Liver (tissue), 9 donors: ENCODE measurements around the gene ZFP36L2. TPM values are rescaled to one million over a fixed set of nuclear protein-coding genes. Genes with fewer than 3 reads are reported as not detected.

Source experiments
- DNase-seq: peaks from one replicate; pipeline ENCODE4 v3.0.0-alpha.2; 2017; ENCODE audit warnings: low spot score
- H3K27ac ChIP-seq, 2 donors: one replicate each; pipeline ENCODE4 v1.7.0; 2013; ENCODE audit warnings: inconsistent platforms in 2 of 2, low read length in 2 of 2, control low read depth in 1 of 2, low read depth in 1 of 2, mild to moderate bottlenecking in 1 of 2
- H3K27me3 ChIP-seq, 4 donors: one replicate each; pipeline versions ENCODE4 v1.6.1 to v1.7.0; 2013; ENCODE audit warnings: low read length in 3 of 4, inconsistent platforms in 1 of 4, mild to moderate bottlenecking in 1 of 4, moderate library complexity in 1 of 4; ENCODE audit not compliant: control insufficient read depth in 4 of 4, insufficient read depth in 4 of 4
- H3K36me3 ChIP-seq, 4 donors: one replicate each; pipeline versions ENCODE4 v1.6.1 to v1.7.0; 2013; ENCODE audit warnings: low read length in 3 of 4, mild to moderate bottlenecking in 3 of 4, low read depth in 1 of 4, moderate library complexity in 1 of 4; ENCODE audit not compliant: control insufficient read depth in 4 of 4, insufficient read depth in 3 of 4
- H3K4me1 ChIP-seq, 4 donors: one replicate each; pipeline versions ENCODE4 v1.6.1 to v1.7.0; 2013; ENCODE audit warnings: low read length in 3 of 4, mild to moderate bottlenecking in 3 of 4, moderate library complexity in 1 of 4; ENCODE audit not compliant: control insufficient read depth in 4 of 4, insufficient read depth in 4 of 4
- H3K4me3 ChIP-seq, 3 donors: one replicate each; pipeline versions ENCODE4 v1.6.1 to v1.7.0; 2013; ENCODE audit warnings: low read length in 3 of 3, control low read depth in 1 of 3, low read depth in 1 of 3, mild to moderate bottlenecking in 1 of 3
- H3K9ac ChIP-seq, 2 donors: one replicate each; pipeline ENCODE4 v1.7.0; 2013; ENCODE audit warnings: low read length in 2 of 2, mild to moderate bottlenecking in 2 of 2, moderate library complexity in 2 of 2, control low read depth in 1 of 2, low read depth in 1 of 2
- H3K9me3 ChIP-seq, 4 donors: one replicate each; pipeline versions ENCODE4 v1.6.1 to v1.7.0; 2013; ENCODE audit warnings: low read length in 3 of 4; ENCODE audit not compliant: control insufficient read depth in 4 of 4
- EGR1 ChIP-seq, 2 donors: IDR thresholded peaks; 2 replicates each; pipeline ENCODE4 v1.6.1; 2016 to 2018; ENCODE audit warnings: antibody characterized with exemption in 2 of 2, low read depth in 2 of 2
- FOXA1 ChIP-seq: IDR thresholded peaks from 2 replicates; pipeline ENCODE4 v1.6.1; 2016; ENCODE audit warnings: antibody characterized with exemption
- GABPA ChIP-seq, 2 donors: IDR thresholded peaks in 1 of 2; conservative IDR thresholded peaks in 1 of 2; 2 replicates each; pipeline ENCODE4 v1.6.1; 2016; ENCODE audit warnings: antibody characterized with exemption in 2 of 2, mild to moderate bottlenecking in 1 of 2, moderate library complexity in 1 of 2
- HNF4A ChIP-seq, 2 donors: conservative IDR thresholded peaks; 2 replicates each; pipeline ENCODE4 v1.6.1; 2016; ENCODE audit warnings: antibody characterized with exemption in 2 of 2, mild to moderate bottlenecking in 2 of 2
- MAX ChIP-seq: IDR thresholded peaks from 2 replicates; pipeline ENCODE4 v1.6.1; 2016; ENCODE audit warnings: antibody characterized with exemption
- RAD21 ChIP-seq, 2 donors: IDR thresholded peaks; 2 replicates each; pipeline ENCODE4 v1.6.1; 2016; ENCODE audit warnings: antibody characterized with exemption in 2 of 2, mild to moderate bottlenecking in 2 of 2
- RXRA ChIP-seq, 2 donors: IDR thresholded peaks; 2 replicates each; pipeline ENCODE4 v1.6.1; 2017 to 2018; ENCODE audit warnings: antibody characterized with exemption in 2 of 2, mild to moderate bottlenecking in 1 of 2
- SP1 ChIP-seq: IDR thresholded peaks from 2 replicates; pipeline ENCODE4 v1.6.1; 2018; ENCODE audit warnings: antibody characterized with exemption, mild to moderate bottlenecking
- TAF1 ChIP-seq: conservative IDR thresholded peaks from 2 replicates; pipeline ENCODE4 v1.6.1; 2016; ENCODE audit warnings: antibody characterized with exemption, mild to moderate bottlenecking
- WGBS: extraction: QIAGEN DNeasy Blood & Tissue Kit; methylation state at CpG from one replicate; pipeline ENCODE4 v1.1.7; 2013; 5-methylcytosine and 5-hydroxymethylcytosine counted together
- polyA plus RNA-seq, 2 donors: library from polyadenylated mRNA; stranded (reverse) in 1 of 2; unstranded in 1 of 2; fragments of 200-250 nt in 1 of 2; fragments of >200 nt in 1 of 2; fragmentation: Nextera tagmentation in 1 of 2; extraction: Ambion mirVana in 1 of 2; gene quantifications; one replicate each; pipeline versions ENCODE4 v1.2.1 to v1.2.3, GENCODE V29; 2013 to 2015
- total RNA-seq, 2 donors: library from RNA; depleted of rRNA; stranded (reverse); fragments of >200 nt; gene quantifications; one replicate each; pipeline ENCODE4 v1.2.3, GENCODE V29; 2014
- TF ChIP-seq, protein P1 (sequence below): IDR thresholded peaks from 2 replicates; pipeline ENCODE4 v1.6.1; 2016; ENCODE audit warnings: antibody characterized with exemption
- TF ChIP-seq, protein P2 (sequence below): IDR thresholded peaks from 2 replicates; pipeline ENCODE4 v1.6.1; 2016; ENCODE audit warnings: antibody characterized with exemption, mild to moderate bottlenecking
- TF ChIP-seq, protein P3 (sequence below): IDR thresholded peaks from 2 replicates; pipeline ENCODE4 v1.6.1; 2016; ENCODE audit warnings: antibody characterized with exemption
- TF ChIP-seq, protein P4 (sequence below): fragments of 150-350 bp; IDR thresholded peaks from 2 replicates; pipeline ENCODE4 v1.5.1; 2017; ENCODE audit warnings: improper control_type of control experiment, low read depth, low read length; ENCODE audit not compliant: missing input control
- donor health status: healthy.
- donor health status: healthy.
- donor health status: healthy.
- donor health status: healthy.
- donor health status: healthy.

The ZFP36L2 gene
- total and polyA plus RNA-seq, 4 donors, result 10.3 to 26.8 (median 18.9) TPM

GRCh38 chr2:43228756-43229659 is 2.6 kb upstream of the ZFP36L2 start:
- WGBS, result 39% methylated on average over 6 of the region's 6 CpGs
- Histone ChIP-seq H3K9me3 (no peaks in the 10 kb centered on the region), H3K9ac (peak overlapping the region in 1 of 2 donors; percentile 68), H3K36me3 (peaks cover 0 to 8% (median 0%) of the 10 kb centered on the region in 4 donors), H3K27me3 (no peaks in the 10 kb centered on the region), H3K4me1 (peaks cover 6 to 29% (median 18%) of the 10 kb centered on the region in 4 donors), H3K4me3 (no peak overlapping the region), H3K27ac (peak overlapping the region; percentile 99)
- TF ChIP-seq TAF1 (no peak), EGR1 (IDR thresholded peaks at IDR 0.05; ENCODE audit: low read depth in 2 of 2) (no peak), MAX (no peak), HNF4A (conservative IDR thresholded peaks at IDR 0.05) (no peak), GABPA (IDR thresholded peaks at IDR 0.05 in 1 of 2, conservative IDR thresholded peaks at IDR 0.05 in 1 of 2) (no peak)
- TF ChIP-seq, protein P1, sequence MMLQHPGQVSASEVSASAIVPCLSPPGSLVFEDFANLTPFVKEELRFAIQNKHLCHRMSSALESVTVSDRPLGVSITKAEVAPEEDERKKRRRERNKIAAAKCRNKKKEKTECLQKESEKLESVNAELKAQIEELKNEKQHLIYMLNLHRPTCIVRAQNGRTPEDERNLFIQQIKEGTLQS, result no peak
- DNase-seq, result no peak

DNA sequence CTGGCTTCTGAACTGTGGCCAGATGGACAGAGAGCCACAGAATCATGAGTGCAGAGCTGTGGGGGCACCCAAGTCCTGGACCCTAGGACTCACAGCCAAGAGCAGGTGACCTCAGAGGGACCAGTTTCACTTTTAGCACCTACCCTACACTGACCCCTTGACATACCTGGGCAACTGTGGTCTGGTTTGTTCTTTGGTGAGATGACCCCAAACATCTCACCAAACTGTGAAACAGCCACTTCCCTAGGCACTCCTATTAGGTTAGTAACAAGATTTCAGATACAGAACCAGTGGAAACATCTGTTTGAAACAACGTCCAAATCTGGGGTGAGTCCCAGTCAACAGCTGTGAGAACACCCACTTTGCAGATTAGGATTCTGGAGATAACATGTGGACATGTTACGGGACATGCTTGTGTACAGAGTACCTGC is 1.9 kb upstream of the ZFP36L2 start:
- no peaks in the 10 kb centered on the region for H3K27me3 ChIP-seq
- no peak overlapping the region for H3K4me3 ChIP-seq
- no peaks in the 10 kb centered on the region for H3K9me3 ChIP-seq
- DNase-seq, result no peak
- 33% methylated on average over 2 of the region's 2 CpGs for WGBS
- H3K27ac ChIP-seq, result peak overlapping the region; percentile 99
- H3K9ac ChIP-seq, result peak overlapping the region; percentile 68 to 83
- no peak for TF ChIP-seq RXRA (IDR thresholded peaks at IDR 0.05)
- TF ChIP-seq, protein P1, result no peak
- TF ChIP-seq, protein P2, sequence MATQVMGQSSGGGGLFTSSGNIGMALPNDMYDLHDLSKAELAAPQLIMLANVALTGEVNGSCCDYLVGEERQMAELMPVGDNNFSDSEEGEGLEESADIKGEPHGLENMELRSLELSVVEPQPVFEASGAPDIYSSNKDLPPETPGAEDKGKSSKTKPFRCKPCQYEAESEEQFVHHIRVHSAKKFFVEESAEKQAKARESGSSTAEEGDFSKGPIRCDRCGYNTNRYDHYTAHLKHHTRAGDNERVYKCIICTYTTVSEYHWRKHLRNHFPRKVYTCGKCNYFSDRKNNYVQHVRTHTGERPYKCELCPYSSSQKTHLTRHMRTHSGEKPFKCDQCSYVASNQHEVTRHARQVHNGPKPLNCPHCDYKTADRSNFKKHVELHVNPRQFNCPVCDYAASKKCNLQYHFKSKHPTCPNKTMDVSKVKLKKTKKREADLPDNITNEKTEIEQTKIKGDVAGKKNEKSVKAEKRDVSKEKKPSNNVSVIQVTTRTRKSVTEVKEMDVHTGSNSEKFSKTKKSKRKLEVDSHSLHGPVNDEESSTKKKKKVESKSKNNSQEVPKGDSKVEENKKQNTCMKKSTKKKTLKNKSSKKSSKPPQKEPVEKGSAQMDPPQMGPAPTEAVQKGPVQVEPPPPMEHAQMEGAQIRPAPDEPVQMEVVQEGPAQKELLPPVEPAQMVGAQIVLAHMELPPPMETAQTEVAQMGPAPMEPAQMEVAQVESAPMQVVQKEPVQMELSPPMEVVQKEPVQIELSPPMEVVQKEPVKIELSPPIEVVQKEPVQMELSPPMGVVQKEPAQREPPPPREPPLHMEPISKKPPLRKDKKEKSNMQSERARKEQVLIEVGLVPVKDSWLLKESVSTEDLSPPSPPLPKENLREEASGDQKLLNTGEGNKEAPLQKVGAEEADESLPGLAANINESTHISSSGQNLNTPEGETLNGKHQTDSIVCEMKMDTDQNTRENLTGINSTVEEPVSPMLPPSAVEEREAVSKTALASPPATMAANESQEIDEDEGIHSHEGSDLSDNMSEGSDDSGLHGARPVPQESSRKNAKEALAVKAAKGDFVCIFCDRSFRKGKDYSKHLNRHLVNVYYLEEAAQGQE, result no peak
- TF ChIP-seq, protein P3, sequence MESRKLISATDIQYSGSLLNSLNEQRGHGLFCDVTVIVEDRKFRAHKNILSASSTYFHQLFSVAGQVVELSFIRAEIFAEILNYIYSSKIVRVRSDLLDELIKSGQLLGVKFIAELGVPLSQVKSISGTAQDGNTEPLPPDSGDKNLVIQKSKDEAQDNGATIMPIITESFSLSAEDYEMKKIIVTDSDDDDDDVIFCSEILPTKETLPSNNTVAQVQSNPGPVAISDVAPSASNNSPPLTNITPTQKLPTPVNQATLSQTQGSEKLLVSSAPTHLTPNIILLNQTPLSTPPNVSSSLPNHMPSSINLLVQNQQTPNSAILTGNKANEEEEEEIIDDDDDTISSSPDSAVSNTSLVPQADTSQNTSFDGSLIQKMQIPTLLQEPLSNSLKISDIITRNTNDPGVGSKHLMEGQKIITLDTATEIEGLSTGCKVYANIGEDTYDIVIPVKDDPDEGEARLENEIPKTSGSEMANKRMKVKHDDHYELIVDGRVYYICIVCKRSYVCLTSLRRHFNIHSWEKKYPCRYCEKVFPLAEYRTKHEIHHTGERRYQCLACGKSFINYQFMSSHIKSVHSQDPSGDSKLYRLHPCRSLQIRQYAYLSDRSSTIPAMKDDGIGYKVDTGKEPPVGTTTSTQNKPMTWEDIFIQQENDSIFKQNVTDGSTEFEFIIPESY, result no peak
- no peak for TF ChIP-seq FOXA1
- TF ChIP-seq SP1, result no peak
- TF ChIP-seq HNF4A (conservative IDR thresholded peaks at IDR 0.05), result no peak
- TF ChIP-seq, protein P4, sequence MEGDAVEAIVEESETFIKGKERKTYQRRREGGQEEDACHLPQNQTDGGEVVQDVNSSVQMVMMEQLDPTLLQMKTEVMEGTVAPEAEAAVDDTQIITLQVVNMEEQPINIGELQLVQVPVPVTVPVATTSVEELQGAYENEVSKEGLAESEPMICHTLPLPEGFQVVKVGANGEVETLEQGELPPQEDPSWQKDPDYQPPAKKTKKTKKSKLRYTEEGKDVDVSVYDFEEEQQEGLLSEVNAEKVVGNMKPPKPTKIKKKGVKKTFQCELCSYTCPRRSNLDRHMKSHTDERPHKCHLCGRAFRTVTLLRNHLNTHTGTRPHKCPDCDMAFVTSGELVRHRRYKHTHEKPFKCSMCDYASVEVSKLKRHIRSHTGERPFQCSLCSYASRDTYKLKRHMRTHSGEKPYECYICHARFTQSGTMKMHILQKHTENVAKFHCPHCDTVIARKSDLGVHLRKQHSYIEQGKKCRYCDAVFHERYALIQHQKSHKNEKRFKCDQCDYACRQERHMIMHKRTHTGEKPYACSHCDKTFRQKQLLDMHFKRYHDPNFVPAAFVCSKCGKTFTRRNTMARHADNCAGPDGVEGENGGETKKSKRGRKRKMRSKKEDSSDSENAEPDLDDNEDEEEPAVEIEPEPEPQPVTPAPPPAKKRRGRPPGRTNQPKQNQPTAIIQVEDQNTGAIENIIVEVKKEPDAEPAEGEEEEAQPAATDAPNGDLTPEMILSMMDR, result no peak
- TF ChIP-seq RAD21 (IDR thresholded peaks at IDR 0.05), result no peak
- peaks cover 0 to 8% (median 0%) of the 10 kb centered on the region in 4 donors for H3K36me3 ChIP-seq
- peaks cover 6 to 33% (median 21%) of the 10 kb centered on the region in 4 donors for H3K4me1 ChIP-seq
